Subcutaneous adipose tissue (tissue), 4 donors: ENCODE measurements around the gene RBP5. TPM values are rescaled to one million over a fixed set of nuclear protein-coding genes. Genes with fewer than 3 reads are reported as not detected.

ENCODE experiments used
- total RNA-seq, 4 donors: library from RNA; depleted of rRNA; stranded (reverse); fragments of >200 nt; gene quantifications; one replicate each; pipeline ENCODE4 v1.1.0, GENCODE V29; 2016
- TF ChIP-seq, protein P1 (sequence below): fragments of 450-650 bp; IDR thresholded peaks from one replicate; pipeline ENCODE4 v1.5.1; 2016; ENCODE audit warnings: low read depth, mild to moderate bottlenecking, control low read depth, antibody characterized with exemption, moderate library complexity

RBP5 gene
- total RNA-seq, 4 donors from 2014 or later, result 2.2 TPM; not detected in 3

DNA sequence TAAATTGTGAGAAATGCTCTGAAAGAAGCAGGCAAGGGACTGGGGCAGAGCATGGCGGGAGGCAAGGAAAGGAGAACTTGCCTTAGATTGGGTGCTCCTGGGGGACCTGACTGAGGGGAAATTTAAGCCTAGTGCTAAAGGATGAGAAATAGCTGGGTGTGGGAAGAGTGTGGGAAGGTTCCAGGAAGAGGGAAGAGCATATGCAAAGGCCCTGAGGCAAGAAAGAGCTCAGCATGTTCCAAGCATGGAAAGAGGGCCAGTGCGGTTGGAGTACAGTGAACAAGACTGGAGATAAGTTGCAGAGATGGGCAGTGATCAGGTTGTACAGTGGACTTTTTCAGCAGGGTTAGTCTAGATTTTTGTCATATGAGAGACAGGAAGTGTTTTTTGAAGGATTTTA, 10.5 kb upstream of the RBP5 start:
- TF ChIP-seq, protein P1, sequence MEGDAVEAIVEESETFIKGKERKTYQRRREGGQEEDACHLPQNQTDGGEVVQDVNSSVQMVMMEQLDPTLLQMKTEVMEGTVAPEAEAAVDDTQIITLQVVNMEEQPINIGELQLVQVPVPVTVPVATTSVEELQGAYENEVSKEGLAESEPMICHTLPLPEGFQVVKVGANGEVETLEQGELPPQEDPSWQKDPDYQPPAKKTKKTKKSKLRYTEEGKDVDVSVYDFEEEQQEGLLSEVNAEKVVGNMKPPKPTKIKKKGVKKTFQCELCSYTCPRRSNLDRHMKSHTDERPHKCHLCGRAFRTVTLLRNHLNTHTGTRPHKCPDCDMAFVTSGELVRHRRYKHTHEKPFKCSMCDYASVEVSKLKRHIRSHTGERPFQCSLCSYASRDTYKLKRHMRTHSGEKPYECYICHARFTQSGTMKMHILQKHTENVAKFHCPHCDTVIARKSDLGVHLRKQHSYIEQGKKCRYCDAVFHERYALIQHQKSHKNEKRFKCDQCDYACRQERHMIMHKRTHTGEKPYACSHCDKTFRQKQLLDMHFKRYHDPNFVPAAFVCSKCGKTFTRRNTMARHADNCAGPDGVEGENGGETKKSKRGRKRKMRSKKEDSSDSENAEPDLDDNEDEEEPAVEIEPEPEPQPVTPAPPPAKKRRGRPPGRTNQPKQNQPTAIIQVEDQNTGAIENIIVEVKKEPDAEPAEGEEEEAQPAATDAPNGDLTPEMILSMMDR, result no peak

DNA sequence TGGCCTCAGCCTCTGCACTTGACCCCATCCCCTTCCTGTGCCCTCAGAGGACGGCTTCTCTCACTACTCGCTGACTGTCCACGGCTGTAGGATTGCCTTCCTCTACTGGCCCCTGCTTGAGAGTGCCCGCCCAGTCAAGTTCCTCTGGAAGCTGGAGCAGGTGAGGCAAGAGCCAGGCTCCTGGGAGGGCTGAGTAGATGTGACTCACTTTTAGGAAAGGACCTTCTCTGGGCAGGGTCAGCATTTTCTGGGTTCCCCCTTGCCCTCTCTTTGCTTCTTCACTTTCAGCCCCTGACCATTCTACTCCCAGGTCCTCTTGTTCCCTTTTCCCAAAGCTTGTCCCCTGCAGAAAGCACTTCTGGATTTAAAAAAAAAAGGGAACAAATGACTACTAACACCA, 9.2 kb upstream of the RBP5 start:
- TF ChIP-seq, protein P1, result no peak

- TF ChIP-seq, protein P1, result no peak
These were observed 8.0 kb upstream of the RBP5 start for GRCh38 chr12:7136676-7137075.

DNA sequence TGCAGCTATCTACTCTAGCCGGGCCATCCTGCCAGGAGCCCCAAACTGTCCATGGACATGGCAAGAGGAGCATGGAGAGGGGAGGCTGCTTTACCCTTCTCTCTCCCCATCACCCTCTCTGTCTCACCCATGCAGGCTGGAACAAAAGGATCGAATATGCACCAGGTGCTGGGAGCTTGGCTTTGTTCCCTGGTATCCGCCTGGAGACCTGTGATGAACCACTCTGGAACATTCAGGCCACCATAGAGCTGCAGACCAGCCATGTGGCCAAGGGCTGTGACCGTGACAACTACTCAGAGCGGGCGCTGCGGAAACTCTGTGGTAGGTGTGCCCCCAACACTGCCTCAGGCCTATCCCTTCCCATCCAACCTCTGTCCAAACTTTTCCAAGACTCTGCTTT, 7.4 kb upstream of the RBP5 start:
- TF ChIP-seq, protein P1, result no peak

DNA sequence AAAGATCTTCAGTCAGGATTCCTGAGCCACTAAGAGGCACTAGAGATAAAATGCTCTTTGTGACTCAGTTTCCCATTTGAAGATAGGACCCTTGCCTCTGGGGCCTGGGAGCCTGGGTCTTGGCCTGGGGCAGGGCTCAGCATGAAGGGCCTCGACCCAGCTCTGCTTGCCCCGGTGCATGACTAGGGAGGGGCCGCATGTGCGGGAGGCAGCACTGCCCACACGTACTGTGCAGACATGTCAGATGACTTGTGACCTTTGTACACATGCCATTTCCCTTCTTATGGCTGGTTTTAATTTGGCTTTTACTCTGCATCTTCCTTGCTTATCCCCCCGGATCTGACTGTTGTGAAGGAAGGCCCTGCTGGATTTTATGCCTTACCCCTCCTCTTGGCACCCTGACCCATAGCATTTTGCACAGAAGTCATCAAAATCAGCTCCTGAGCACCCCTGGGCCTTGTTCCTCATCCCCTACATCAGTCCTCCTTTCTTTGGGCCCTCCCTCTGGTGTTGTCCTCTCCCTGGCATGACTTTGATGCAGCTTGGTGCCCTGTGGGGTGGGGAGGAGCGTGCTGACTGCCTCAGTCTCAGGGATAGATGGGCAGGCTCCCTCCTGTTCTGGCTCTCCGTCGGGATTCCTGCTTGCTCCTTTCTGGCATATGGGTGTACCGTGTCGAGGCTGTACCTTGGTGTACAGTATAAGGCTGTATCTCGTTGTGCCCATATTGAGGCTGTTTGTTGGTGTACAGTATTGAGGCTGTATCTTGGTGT, 5.9 kb upstream of the RBP5 start:
- TF ChIP-seq, protein P1, result no peak

GRCh38 chr12:7131502-7131866, 2.8 kb upstream of the RBP5 start:
- TF ChIP-seq, protein P1, result no peak

- TF ChIP-seq, protein P1, result no peak
These were observed 2.2 kb upstream of the RBP5 start for GRCh38 chr12:7130701-7131501.
